Measurements from ENCODE around the gene ADAMTS13. TPM values are rescaled to one million over a fixed set of nuclear protein-coding genes. Genes with fewer than 3 reads are reported as not detected.
A peak's percentile ranks its signal among the peaks of the same experiment; 100 is the strongest.

The ADAMTS13 gene
- total and polyA plus RNA-seq, 9 of the 15 experiments (the other 6 are each of a cell fraction or from before 2014, with no cell fraction given) = 0.03 to 0.20 (median 0.04) TPM; not detected in 4

DNA sequence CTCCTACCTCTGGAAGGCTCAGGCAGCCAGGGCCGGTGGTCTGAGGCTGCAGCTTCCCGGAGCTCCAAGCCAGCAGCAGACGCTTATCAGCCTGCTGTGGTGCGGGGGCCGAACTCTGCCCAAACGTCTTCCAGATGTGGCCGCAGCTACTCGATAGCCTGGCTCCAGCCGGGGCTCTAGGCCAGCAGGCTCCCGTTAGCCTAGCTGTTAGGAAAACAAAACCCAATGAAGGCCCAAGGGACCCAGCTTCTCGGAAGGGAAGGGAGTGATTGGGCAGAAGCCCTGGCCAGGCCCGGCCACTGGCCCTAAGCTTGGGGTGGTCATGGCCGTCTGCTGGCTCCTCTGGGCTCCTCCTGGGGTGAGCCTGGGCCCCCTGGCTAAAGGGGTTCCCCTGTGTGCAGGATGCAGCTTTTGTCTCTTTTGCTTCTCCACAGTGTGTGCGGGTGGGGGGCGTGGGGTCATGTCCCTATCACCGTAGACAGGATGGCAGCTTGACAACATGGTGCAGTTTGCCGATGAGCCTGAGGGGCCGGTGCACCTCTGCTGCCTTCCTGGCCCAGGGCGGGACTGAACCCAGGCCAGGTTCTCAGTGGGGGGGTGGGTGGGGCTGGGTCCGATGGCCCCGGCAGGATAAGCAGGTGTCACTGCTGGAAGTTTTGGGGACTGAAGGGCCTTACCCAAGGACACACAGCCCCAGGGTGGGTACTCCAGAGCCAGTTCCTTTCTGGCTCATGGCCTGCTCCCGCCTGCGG, 83.9 kb downstream of the ADAMTS13 start (continued):
- TF ChIP-seq RAD51 (IDR thresholded peaks at IDR 0.05; ENCODE audit: borderline replicate concordance, low read depth) = no peak
- TF ChIP-seq, protein P1, sequence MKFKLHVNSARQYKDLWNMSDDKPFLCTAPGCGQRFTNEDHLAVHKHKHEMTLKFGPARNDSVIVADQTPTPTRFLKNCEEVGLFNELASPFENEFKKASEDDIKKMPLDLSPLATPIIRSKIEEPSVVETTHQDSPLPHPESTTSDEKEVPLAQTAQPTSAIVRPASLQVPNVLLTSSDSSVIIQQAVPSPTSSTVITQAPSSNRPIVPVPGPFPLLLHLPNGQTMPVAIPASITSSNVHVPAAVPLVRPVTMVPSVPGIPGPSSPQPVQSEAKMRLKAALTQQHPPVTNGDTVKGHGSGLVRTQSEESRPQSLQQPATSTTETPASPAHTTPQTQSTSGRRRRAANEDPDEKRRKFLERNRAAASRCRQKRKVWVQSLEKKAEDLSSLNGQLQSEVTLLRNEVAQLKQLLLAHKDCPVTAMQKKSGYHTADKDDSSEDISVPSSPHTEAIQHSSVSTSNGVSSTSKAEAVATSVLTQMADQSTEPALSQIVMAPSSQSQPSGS (CRISPR knock-in tag; IDR thresholded peaks at IDR 0.05) = no peak
- no peak for TF ChIP-seq ZNF445 (CRISPR knock-in tag; IDR thresholded peaks at IDR 0.05; ENCODE audit: low read depth)
- no peak for TF ChIP-seq HIVEP1 (CRISPR knock-in tag; IDR thresholded peaks at IDR 0.05)
- no peak for TF ChIP-seq ZNF121 (CRISPR knock-in tag; conservative IDR thresholded peaks at IDR 0.05)
- no peak for TF ChIP-seq HNRNPLL (IDR thresholded peaks at IDR 0.05; ENCODE audit: low read depth, low read length, poor library complexity, severe bottlenecking)
- TF ChIP-seq CBX1 (IDR thresholded peaks at IDR 0.05; ENCODE audit: low read depth) = no peak
- TF ChIP-seq POLR3A (IDR thresholded peaks at IDR 0.05; ENCODE audit: borderline replicate concordance, extremely low read depth, insufficient read depth, insufficient read length) = no peak
- no peak for TF ChIP-seq ETV1 (tag; conservative IDR thresholded peaks at IDR 0.05; ENCODE audit: low read depth)
- no peak for TF ChIP-seq ILK (tag; IDR thresholded peaks at IDR 0.05; ENCODE audit: borderline replicate concordance, low read depth)
- TF ChIP-seq TCF3 (CRISPR knock-in tag; IDR thresholded peaks at IDR 0.05) = peak; percentile 92
- no peak for TF ChIP-seq ASH1L (IDR thresholded peaks at IDR 0.05; ENCODE audit: borderline replicate concordance, low read depth, partially characterized antibody)
- no peak for TF ChIP-seq FIP1L1 (IDR thresholded peaks at IDR 0.05; ENCODE audit: low read depth, low read length, poor library complexity, severe bottlenecking)
- no peak for TF ChIP-seq ZNF140 (CRISPR knock-in tag; IDR thresholded peaks at IDR 0.05)
- TF ChIP-seq NFE2L1 (tag; IDR thresholded peaks at IDR 0.05; ENCODE audit: borderline replicate concordance, low read depth) = no peak
- peak; percentile 71 for TF ChIP-seq TAL1 (IDR thresholded peaks at IDR 0.05)
- TF ChIP-seq, protein P2, sequence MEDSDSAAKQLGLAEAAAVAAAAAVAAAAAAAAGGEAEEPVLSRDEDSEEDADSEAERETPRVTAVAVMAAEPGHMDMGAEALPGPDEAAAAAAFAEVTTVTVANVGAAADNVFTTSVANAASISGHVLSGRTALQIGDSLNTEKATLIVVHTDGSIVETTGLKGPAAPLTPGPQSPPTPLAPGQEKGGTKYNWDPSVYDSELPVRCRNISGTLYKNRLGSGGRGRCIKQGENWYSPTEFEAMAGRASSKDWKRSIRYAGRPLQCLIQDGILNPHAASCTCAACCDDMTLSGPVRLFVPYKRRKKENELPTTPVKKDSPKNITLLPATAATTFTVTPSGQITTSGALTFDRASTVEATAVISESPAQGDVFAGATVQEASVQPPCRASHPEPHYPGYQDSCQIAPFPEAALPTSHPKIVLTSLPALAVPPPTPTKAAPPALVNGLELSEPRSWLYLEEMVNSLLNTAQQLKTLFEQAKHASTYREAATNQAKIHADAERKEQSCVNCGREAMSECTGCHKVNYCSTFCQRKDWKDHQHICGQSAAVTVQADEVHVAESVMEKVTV (CRISPR knock-in tag; IDR thresholded peaks at IDR 0.05) = no peak
- no peak for TF ChIP-seq NCOA1 (IDR thresholded peaks at IDR 0.05; ENCODE audit: low read depth)
- TF ChIP-seq RBM15 (IDR thresholded peaks at IDR 0.05; ENCODE audit: insufficient read depth, low read length) = no peak
- 0 out of 2 replicates have a peak, but pooled peaks have one; percentile 36 for TF ChIP-seq LCOR (CRISPR knock-in tag; IDR thresholded peaks at IDR 0.05)
- TF ChIP-seq PTTG1 (tag; IDR thresholded peaks at IDR 0.05; ENCODE audit: low read depth) = no peak
- TF ChIP-seq SOX6 (IDR thresholded peaks at IDR 0.05) = peak; percentile 15; the same call in 1 of the 2 replicates
- no peak for TF ChIP-seq U2AF2 (optimal IDR thresholded peaks at IDR 0.05; ENCODE audit: low read depth, low read length)
- no peak for TF ChIP-seq SNIP1 (IDR thresholded peaks at IDR 0.05; ENCODE audit: low read depth)
- no peak for TF ChIP-seq MECOM (CRISPR knock-in tag; IDR thresholded peaks at IDR 0.05)
- TF ChIP-seq MIER1 (IDR thresholded peaks at IDR 0.05; ENCODE audit: low read depth) = no peak
- TF ChIP-seq HDAC1 (IDR thresholded peaks at IDR 0.05) = no peak
